HG03280 (cell line): ENCODE data around the gene FNDC11.
"Not testable (repeated sequence)": the region's sequence is repeated elsewhere in the genome, so short reads cannot be mapped to it uniquely, and the experiment has no call there.

ENCODE experiments used
- ATAC-seq: cut with Tn5 transposase; IDR thresholded peaks from one replicate; pipeline ENCODE4 v1.9.1; 2021; ENCODE audit warnings: mild to moderate bottlenecking, moderate library complexity; ENCODE audit not compliant: unreplicated experiment

The FNDC11 gene

DNA sequence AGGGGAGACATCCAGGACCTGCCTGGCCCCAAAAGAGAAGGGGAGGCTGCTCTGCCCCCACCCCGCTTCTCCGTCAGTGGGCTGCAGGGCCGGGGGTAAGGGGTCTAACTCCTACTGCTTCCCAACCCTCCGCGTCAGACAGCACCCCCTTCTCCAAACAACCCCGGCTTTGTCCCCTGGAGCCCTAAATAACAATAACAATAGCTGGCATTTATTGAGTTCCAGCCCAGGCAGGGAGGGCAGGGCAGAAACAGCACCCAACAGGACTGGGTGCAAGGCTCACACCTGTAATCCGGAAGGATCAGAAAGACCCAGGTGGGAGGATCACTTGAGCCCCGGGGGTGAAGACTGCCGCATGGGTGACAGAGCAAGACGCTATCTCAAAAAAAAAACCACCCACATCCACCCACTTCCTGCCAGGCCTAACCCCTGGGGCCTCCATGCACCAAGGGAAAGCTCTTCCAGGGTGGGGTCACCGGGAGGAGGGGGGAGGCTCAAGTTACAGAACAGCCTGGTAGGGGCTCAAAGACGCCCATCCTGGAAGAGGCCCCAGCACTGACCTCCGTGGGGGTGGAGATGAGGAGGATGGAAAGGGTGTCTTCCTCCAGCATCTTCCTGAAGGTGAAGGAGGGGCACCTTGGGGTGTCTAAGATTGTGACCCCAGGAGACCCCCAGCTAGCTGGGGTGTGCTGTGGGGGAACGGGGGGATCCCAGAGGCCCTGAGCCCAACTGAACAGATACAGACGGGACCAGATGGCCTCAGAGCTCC lies 1.3 kb upstream of the FNDC11 start:
- ATAC-seq: peak; percentile 7

DNA sequence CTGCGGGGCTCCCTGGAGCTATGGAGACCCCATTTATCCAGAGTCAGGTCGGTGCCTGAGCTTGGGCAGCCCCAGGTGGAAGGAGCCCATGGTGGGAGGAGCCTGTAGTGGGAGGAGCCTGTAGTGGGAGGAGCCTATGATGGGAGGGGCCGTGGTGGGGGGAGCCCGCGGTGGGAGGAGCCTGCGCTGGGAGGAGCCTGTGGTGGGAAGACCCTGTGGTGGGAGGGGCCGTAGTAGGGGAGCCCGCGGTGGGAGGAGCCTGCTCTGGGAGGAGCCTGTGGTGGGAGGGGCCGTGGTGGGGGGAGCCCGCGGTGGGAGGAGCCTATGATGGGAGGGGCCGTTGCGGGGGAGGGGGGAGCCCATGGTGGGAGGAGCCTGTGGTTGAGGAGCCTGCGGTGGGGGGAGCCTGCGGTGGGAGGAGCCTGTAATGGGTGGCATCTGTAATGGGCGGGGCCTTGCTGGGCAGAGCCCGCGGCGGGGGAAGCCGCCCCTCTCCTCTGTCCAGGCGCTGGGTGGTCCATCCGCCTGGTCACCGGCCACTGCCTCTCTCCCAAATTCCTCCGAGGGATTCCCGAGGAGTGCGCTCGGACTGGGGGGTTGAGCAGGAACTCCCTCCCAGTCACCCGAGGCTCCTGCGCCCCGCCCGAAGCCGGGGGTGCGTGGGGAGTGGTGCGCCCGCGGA lies 567 bp upstream of the FNDC11 start:
- ATAC-seq: peak; percentile 64

- no peak for ATAC-seq
Observed at GRCh38 chr20:63554361-63555278, 661 bp downstream of the FNDC11 start.

DNA sequence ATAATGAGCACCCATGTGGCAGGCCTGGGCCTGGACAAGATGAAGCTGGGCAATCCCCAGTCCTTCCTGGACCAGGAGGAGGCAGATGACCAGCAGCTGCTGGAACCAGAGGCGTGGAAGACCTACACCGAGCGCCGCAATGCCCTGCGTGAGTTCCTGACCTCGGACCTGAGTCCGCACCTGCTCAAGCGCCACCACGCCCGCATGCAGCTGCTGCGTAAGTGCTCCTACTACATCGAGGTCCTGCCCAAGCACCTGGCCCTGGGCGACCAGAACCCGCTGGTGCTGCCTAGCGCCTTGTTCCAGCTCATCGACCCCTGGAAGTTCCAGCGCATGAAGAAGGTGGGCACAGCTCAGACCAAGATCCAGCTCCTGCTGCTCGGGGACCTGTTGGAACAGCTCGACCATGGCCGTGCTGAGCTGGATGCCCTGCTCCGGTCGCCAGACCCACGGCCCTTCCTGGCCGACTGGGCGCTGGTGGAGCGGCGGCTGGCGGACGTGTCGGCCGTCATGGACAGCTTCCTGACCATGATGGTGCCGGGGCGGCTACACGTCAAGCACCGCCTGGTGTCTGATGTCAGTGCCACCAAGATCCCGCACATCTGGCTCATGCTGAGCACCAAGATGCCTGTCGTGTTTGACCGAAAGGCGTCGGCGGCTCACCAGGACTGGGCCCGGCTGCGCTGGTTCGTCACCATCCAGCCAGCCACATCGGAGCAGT lies 1.9 kb downstream of the FNDC11 start:
- ATAC-seq: no peak

DNA sequence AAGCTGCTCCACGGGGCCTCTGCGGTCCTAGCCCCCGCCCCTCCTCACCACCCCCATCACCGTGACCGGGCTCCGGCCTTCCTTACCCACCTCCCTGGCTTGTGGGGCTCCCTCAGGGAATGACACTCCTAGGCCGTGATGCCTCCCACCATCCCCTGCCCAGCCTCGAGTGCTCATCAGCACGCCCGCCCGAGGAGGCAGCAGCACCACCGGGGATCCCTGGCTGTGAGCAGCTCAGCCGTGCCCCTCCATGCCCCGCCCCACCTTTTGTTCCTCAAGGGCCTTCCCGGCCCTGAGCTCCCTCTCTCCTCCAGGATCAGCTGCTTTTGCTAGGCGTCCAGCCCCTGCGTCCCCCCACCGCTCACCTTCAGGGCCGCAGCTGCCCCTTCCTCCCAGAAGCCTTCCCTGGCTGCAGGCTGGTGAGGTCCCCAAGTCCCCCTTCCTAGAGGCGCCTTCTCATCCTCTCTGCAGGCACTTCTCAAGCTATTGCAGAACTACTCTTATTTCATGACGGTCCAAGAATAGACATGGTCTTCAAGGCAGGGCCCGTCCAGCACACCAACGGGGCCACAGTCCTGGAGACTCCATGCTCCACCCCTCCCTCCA lies 3.0 kb downstream of the FNDC11 start:
- ATAC-seq: no peak

GRCh38 chr20:63557481-63557891 lies 3.5 kb downstream of the FNDC11 start:
- no peak for ATAC-seq

GRCh38 chr20:63558804-63559484 lies 5.0 kb downstream of the FNDC11 start:
- no peak for ATAC-seq

DNA sequence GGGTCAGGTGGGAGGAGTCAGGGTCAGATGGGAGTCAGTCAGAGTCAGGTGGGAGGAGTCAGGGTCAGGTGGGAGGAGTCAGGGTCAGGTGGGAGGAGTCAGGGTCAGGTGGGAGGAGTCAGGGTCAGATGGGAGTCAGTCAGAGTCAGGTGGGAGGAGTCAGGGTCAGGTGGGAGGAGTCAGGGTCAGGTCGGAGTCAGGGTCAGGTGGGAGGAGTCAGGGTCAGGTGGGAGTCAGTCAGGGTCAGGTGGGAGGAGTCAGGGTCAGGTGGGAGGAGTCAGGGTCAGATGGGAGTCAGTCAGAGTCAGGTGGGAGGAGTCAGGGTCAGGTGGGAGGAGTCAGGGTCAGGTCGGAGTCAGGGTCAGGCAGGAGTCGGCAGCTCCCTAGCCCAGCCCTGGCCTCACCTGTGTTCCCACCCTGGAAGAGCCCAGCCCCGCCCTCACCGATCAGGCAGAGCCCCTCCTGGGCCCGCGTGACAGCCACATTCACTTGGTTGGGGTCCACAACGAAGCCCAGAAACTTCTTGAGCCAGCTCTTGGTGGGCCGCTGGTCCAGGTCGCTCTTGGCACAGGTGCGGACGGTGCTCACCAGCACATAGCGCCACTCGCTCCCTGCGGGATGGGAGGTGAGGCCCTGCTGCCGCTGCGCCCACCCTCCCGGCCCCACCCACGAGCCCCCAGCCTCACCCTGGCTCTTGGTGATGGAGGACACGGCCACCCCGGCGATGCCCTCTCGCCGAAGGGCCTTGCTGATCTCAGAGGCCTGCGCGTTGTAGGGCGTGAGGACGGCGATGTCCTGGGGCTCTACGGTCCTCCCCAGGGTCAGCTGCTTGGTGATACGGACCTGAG lies 5.8 kb downstream of the FNDC11 start:
- not testable (repeated sequence) for ATAC-seq

GRCh38 chr20:63560333-63560805 lies 6.4 kb downstream of the FNDC11 start:
- no peak for ATAC-seq

DNA sequence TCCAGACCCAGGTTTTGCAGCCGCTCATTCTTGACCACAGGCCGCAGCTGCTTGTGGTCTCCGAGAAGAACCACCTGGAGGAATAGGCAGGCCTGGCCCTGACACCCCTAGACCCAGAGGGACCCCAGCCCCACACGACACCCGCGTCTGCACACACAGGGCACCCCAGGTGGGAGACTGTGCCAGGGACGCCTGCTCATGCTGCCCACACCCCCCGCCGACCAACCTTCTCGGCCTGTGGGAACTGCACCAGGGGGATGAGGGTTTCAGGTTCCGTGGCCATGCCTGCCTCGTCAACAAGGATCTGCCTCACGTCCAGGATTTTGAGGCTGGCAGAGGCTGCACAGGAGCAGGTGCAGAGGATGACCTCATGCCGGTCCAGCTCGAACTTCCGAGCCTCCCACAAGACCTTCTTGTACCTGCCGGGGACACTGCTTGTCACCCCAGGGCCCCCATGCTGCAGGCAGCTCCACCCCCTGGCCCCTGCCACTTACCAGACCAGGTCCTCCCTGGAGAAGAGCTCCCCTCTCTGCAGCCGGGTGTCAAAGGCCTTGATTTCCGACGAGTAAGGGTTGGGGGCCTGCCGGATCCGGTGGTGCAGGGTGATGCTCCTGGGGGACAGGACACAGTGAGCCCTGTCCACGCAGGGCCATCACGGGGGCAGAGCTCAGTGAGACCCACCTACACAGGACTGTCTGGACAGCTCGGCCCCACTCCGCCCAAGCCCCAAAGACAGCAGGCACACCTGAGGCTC lies 7.1 kb downstream of the FNDC11 start:
- no peak for ATAC-seq

GRCh38 chr20:63561624-63562396 lies 7.9 kb downstream of the FNDC11 start:
- no peak for ATAC-seq

GRCh38 chr20:63562461-63563224 lies 8.7 kb downstream of the FNDC11 start:
- ATAC-seq: no peak

DNA sequence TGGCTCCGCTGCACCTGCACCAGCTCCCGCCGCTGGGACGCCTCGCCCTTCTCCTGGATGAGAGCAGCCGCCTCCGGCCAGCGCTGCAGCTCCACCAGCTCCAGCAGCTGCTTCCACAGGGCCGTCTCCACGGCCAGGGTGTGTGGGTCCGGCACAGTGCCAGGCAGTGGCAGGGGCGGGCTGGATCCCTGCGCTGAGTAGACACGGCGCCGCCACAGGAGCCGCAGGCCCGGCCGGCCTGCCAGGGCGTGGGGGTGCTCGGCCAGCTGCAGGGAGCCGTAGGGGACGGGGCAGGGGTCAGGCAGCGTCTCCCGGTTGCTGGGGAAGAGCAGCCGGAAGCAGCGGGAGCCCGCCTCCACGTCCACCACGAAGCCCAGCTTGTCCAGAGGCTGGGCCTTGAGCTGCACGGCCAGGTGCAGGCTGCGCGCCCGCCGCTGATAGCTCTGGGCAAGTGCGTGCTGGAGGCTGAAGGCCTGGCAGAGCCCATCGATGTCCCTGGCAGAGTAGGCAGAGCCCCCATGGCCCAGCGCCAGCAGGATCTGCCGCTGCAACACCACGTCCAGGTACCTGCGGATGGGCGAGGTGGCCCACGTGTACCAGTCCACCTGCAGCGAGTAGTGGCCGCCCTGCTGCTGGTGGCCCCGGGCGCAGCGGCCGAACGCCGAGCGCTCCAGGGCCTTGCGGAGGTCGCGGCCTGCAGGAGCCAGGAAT lies 9.4 kb downstream of the FNDC11 start:
- ATAC-seq: no peak

DNA sequence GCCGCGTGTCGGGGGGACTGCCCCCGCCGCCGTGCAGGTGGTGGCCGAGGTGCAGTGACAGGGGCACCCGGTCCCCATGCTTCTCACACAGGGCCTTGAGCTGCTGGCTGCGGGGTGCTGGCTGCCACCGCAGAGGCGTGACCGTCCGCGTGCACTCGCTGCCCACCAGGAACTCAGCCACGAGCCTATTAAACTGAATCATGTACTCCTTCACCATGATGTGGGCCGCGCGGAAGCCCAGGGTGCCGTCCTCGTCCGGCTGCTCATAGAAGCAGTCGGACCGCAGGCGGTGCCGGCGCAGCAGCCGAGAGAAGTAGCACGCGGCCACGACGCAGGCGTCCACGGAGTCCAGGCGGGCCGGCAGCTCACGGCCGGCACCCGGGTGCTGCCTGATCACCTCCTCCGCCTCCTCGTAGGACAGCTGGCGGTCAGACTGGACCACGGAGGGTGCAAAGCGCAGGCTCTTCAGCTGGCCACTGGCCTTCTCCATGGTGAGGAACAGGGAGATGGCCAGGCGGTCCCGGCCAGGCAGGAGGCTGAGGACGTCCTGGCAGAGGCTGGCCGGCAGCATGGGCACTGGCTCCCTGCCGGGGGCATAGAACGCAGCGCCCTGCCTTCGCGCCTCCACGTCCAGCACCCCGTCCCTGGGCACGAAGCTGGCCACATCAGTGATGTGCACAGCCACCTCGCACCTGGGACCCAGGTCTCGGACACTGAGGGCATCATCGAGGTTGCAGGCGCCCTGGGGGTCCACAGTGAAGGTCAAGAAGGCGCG lies 10.3 kb downstream of the FNDC11 start:
- no peak for ATAC-seq

DNA sequence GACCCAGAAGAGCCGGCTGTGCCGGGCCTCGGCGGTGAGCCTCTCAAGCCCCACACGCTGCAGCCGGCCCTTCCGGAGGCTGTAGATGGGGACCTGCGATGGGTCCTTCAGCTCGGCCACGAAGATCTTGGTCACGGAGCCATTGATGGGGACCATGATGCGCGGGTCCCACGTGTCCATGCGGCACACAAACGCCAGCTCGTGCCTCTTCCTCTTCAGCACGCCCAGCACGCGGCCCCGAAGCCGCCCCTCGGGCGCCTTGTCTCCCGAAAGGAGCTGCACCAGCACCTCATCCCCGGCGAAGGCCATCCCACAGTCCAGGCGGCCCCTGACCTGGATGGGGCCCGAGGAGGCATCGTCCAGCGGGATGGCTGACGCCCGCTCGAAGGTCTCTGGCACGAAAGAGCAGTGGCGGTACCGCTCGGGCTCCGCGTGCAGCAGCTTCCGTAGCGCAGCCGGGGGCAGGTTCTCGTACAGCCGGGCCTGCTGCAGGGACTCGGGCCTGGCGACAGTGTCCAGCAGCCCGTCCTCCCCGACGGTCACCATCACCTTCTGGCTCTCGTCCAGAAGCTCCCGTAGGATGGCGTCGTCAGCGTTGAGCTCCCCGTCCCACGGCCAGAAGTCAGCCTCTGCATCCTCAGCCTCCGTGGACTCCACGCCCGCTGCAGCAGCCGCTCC lies 11.2 kb downstream of the FNDC11 start:
- no peak for ATAC-seq
